Fibroblast of the conjunctiva (primary cell): ENCODE measurements around the gene CORO1C.
A peak's percentile ranks its signal among the peaks of the same experiment; 100 is the strongest.

Experiments used
- DNase-seq: peaks from one replicate; pipeline ENCODE4 v3.0.0-alpha.2; 2010; ENCODE audit warnings: low read depth

CORO1C gene

DNA sequence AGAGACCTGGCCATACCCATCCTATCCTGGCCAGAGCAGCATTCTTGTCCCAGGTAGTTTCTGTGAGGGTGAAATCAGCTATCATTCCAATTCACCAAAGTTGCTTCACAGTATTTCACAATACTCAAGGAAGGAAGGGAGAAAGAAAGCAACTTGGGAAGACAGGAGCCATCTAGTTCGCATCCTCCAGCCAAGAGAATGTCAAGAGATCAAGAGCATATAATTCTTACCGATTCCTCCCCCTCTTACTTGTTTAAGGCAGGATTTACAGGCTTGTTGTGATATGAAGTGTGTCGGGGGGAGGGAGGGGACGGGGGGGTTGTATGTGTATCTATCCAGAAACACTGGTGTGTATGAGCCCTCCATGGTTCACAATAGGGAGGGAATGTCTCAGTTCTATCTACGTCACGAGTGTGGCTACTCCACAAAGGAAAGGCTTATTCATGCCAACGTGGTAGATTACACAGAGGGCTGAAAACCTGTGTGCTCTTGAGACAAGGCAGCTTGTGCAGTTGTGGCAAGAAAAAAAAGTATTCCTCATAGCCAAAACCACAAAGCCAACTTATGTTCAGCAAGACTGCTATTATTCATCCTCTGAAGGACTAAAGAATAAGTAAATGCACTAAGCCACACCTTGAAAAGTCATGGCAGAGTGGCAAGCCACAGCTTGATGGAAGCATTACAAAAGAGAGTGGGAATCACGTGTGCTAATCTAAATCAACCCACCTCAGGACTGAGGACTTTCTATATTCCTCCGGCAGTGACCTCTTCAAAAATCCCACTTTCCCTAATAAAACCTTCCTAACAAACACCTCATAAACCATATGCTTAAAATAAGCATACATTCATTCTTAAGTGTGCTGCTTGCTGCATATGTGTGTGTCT lies 35.0 kb downstream of the CORO1C start:
- peak; percentile 51 for DNase-seq

DNA sequence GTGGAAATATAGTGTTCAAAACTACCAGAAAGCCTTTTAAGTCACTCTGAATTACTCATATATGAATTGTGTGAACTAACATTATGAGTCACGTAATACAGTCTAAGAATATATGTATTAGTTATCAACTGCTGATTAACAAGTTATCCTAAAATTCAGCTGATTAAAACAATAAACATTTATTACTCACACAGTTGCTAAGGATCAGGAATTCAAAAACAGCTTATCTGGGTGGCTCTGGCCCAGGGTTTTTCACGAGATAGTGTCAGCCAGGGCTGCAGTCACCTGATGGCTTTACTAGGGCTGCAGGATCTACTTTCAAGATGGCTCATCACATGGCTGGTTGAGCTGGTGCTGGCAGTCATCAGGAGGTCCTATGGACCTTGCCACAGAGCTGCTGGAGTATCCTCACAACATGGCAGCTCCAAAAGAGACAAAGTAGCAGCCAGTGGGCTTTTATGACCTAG lies 36.5 kb downstream of the CORO1C start:
- no peak for DNase-seq

DNA sequence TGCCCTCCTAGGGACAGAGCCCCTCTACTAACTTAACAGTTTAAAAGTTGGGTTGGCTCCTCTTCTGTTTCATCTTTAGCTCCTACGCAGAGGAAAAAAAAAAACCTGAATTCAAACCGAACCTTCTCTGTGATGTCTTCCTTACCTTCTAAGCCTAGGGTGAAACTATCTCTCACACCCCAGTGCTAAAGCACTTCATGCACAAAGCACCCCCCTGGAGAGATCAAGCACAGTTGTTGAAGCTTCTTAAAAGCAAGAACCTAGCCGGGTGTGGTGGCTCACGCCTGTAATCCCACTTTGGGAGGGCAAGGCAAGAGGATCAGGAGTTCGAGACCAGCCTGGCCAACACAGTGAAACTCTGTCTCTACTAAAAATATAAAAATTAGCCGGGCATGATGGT lies 37.6 kb downstream of the CORO1C start:
- no peak for DNase-seq

DNA sequence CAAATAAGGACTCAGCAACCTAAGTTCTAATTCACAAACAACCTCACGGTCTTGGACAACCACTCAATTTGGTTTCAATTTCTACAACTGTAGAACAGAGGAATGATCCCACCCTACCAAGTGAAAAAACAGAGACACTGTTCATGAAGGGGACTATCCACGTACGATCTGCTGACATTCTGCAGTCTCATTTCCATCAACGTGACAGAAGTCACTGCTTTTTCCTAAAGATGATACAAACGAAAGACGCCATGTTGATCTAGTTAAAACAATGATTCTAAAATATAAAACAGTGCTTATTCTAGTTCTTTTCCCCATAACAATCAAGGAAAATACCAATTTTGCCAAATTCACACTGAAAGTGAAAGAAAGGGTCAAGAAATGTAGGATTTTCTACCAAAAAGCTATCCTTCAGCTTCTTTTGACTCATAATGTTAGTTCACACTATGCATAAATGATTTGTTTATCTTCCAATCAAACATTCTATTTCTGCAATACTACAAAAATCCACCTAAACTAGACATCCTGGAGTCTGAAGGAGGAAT lies 38.1 kb downstream of the CORO1C start:
- DNase-seq = no peak

DNA sequence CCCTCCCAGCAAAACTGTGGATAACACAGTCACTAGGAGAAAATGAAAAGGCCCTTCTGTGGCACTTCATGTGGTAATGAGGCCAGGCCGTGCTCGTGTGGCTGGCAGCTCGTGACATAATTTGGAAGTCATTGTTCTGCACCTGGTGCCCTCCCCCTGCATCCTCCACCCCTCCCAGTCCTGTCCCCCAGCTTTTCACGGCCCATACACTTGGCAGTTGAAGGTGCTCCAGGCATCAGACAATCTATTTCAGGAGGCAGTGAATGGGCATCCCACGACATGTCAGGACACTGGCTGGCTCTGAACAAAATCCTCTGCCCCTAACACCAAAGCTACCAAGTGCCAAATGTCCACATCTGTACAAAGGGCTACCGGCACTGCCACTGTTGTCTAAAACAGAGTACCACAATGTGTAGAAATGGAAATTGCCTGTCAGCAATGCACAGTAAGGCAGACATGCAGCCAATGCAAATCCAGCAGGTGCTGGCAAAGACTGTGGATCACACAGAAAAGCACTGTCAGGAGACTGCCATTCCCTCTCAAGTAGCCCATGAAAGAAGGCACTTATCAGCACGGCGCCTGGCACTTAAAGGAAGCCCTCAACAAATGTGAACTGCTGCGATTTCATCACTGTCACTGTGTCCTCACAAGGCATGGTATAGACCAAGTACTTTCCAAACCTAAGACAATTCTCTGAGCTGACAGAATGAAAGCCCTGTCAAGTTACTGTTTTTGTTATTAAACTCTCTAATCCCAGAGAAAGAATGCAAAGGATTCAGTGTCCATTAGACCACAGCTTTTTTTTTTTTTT lies 39.1 kb downstream of the CORO1C start:
- DNase-seq = no peak

DNA sequence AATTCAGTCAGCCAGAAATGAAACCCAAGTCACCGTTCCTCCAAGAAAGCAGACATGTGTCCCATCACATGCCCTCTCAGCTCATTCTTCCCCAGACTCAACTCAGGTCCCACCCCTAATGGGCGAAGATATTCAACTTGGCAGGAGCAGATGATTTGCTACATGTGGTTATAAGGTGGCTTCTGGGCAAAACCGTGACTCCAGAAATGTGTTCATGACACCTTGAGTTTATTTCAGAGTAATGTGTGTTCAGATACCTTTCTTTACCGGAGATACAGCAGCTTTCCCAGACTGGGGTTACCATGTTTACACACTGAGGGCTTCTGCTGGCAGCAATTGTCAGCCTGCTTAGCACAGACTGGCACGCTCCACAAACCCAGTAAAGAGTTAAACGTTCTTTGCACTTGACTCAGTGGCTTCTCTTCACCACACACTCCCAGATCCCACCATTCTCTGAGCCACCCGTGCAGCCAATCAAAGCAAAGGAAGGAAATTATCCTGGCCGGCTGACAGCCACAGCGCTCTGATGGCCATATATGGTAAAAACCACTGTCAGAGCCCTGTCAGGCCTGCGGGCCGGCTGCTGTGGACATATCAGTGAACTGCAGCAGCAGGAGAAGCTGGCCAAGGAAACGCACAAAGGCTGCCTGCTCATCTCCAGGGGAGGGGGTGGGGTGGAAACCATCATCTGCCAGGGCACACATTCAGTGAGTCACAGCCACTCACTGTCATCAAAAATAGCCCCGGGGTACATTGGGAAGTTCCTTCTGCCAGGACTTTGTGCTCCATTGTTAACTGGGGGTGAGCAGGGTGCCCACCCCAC lies 39.9 kb downstream of the CORO1C start:
- DNase-seq = peak; percentile 99

DNA sequence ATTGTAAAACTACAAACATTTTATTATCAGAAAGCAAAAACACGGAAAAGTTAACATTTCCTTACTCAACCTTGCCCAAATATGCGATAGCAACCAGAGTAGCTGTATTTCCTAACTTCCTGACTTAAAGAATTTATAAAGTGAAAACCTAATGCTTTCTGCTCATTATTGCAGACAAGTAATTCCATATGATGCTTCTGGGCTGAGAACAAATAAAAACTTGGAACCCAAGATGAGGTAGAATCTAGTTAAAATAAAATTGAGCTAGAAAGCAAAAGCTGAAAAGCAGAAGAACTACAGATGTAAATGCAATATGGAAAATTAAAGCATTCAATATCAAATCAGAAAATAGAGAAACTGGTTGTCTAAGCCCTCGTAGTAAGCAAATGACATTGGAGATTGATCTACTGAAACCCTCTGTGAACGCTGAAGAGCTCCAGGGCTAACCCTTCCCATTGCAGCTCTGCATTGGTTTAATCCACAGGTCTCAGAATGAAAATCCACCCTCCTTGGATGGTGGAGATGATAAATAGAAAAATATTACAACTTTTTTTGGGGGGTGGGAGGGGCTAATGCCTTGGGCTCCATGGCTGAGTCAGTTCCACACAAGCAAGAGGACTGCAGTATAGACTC lies 40.7 kb downstream of the CORO1C start:
- DNase-seq = no peak

DNA sequence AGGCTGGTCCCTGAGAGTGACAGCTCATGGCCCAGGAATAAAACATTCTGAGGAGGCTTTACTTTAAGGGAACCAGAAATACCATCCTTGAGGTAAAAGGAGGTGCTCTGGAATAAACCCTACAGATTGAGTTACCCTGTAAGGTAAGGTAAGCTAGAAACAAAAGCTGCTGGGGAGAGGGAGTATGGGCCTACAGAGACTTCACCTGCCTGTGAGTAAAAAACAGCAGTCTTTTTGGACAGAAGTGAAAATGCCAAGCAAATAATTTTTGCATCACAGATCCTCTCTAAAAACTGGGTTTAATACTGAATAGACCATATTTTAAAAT lies 41.2 kb downstream of the CORO1C start:
- DNase-seq = no peak

DNA sequence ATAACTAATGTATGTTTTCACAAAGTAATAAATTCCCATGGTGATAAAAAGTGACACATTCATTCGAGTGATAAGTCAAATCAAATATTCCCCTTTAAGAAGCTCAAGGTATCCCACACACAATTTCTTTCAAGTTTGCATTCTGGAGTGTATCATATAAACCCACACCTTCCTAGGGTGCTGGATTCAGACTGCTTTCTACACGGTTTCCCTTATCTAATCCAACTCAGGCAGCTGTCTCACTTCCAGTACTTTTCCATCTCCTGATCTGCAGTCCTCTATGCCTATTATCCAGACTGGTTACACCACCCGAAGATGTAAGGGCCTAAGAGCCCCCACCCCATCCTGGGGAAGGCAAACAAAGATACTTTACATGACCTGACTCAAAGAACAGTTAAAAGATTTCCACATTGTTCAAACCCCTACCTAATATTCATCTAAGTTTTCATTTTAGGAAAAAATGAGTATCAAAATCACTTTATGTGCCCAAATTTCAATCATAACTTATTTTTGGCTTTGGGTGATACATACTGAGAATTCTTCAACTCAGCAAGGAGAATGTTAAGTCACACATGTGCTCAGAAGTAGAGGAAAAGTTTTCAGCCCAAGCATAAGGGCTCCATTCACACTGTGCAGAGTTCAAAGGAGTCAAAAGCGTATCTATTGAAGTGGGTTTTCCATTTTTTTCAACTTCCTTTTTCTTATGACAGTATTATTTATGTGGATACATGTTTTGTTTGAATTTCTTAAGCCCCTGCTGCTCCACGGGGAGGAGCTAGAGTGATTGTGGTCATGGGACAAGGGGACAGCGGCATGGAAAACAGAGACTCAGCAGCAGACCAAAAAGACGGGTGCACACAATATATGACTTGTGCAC lies 41.8 kb downstream of the CORO1C start:
- DNase-seq = no peak

DNA sequence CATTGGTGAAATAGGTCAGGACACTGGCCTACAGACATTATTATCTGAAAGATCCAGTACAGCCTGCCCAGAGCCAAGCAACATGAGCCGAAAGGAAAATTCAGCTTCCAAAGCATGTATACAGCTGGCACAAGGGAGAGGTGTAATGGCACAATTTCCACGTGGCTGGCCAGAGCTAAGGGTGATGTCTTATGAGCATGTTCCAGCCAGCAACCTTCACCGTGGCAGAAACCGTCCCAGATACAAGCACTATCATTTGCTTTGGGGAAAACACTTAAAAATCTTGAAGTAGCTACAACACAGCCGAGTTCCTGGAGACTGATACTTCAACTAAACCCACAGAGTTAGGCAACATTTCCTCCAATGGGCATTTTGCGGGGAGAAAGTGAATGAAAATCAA lies 44.5 kb downstream of the CORO1C start:
- no peak for DNase-seq

DNA sequence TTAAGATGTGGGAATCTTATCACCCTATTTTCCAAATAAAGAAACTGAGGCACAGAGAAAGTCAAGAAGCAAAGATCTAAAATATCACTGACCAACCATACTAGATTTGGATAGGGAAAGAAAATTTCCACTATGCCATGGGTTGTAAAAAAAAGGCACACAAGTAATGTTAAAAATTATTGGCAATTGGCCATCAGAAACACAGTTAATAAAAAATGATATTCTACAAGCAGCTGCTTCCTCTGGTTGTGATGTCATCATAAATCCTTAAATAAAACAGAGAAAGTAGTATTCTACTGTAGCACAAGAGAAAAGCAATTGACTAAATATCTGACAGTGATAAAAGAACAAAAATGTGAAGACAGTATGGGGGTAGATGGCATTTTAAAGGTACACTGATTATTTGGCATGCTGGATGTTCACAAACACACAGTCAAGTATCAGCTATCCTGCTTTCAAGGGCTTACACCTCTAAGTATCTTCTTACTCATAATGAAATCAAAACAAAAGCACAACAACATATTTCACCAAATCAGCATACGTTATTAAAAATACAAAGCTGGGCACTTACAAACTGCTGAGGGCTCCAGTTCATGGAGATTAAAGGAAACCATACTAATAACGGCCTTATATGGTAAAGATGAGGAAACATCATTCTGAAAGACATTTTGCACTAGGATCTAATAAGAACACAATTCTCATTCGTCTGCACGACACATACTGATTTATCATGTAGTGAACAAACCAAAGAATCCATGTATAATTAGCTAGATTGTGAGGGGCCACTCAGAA lies 45.7 kb downstream of the CORO1C start:
- DNase-seq = no peak

DNA sequence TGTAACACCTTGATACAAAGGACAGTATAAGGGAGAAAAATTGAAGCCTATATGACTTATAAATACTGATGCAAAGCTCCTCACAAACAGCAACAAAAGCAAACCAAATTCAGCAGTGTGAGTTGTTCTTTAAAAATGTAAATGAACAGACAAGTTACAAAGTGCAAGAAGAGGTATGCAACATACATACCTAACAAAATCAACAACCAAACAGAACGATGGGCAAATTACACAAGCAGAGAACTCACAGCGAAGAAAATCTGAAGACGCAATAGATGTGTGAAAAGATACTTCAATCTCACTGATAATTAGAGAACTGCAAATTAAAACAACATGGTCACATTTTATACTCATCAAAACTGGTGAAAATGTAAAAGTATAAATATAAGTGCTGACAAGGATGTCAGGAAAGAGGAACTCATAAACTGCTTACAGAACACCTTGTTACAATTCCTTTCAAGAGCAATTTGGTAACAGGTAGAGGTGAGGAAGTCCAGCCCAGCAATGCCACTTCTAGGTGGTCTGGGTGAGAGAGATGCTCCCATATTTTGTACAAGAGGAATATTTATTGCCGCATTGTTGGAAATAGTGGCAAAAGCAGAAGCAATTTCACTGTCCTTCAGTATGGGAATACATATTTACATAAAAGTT lies 47.3 kb downstream of the CORO1C start:
- no peak for DNase-seq

DNA sequence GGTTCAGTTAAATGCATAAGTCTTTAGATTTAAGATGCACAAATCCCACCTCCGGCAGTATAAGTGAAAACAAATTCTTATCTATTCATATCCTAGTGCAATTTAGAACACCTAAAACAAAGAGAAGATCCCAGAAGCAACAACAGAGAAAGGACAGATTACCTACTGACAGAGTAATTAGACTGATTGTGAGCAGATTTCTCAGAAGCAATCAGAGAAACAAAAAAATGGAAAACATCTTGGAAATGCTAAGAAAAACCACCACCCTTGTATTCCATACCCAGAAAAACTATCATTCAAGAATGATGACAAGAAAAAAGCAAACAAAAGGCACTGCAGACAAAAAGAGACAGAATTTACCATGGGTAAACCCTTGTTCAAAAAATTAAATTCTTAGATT lies 50.0 kb downstream of the CORO1C start:
- no peak for DNase-seq

DNA sequence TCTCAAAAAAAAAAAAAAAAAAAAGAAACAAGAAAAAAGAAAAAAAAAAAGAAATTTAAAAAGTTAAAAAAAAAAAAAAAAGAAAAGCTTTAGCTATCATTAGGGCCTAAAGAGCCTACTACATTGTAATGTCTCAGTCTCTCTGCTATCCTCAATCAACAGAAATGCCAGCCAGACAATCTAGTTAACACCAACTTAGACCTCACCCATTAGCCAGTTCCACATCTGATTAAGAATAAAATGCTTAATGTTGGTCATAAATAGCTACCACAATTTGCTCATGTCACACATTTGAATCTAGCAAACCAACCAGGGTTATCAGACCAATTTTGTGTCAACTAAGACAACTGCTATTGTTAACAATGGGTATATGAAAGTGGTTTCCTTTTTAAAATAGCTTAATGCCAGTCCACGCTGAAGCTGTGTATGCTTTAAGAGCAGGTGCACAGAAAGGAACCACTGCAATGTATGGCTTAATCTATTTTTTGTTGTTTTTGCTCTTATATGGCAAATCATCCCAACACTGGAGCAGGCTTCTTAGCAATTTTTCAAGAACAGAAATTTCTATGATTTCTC lies 52.1 kb downstream of the CORO1C start:
- DNase-seq = no peak

DNA sequence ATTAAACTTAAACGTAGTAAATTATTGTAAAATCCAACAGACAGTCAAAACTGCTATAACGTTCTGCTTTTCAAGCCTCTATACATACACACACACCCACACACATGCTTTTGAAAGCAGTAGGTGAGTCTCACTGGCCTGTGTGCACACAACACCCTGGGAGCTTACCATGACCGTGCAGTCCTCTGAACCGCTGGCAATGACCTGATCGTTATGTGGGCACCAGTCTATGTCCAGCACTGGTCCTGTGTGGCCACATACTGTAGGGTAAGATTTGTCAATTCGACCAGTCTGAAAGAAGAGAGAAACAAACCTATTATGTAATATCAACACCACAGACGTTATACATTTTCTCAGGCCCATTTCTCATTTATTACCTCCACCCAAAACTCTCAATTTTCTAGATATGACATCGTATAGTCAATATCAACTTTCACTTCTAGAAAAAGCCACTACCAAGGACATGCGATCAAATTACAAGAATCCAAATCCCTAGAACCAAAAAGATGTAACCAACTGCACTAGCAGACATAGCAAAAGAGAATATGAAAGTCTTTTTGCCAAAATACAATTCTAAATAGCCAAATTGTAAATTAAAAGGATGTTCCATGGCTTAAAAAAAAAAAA lies 53.1 kb downstream of the CORO1C start:
- DNase-seq = no peak

DNA sequence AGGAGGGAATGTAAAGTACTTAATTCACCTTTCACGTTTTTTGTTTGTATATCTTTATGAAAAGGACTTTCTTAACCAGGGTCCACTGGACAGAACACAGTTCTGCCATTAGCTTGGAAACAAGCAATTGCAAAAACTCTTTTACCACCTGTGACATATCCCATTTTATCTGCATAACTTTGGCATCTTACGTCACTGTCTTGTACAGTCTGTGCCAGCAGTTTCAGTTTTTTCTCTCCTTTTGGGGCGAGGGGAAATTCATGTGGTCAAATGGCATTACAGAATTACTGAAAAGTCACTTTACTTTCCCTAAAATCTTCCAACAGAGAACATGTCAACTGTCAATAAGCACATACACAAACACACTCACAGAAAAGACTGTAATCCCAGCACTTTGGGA lies 53.9 kb downstream of the CORO1C start:
- DNase-seq = no peak

DNA sequence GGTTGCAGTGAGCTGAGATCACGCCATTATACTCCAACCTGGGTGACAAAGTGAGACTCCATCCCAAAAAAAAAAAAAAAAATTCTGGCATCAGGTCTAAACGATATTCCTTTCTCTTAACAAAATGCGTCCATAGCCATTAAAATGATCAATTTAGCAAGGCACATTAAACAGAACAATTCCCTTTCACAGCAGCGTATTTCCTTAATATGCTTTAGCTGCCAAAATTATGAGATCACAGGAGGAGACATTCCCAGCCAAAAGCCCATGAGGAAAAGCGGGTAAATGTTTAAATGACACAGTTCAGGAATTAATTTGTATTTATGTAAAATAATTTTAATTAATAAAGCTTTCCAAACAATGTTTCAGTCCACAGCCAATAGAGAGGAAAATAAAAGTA lies 54.6 kb downstream of the CORO1C start:
- DNase-seq = no peak

DNA sequence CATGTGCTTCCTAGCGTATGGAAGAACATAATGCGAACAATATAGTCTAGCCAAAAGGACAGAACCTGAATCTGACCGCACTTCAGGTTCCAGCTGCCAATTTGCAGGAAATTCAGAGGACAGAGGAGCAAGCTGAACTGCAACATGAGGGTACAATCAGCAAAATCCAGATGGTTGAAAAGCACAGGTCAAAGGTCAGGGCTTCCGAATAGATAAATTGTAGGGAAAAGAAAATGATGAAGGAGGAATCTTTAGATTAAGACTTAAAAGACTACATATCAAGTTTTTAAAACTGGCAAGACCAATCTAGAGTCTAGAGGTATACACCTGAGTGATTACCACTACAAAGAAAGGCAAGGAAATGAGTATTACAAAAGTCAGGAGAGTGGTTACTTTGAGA lies 55.5 kb downstream of the CORO1C start:
- no peak for DNase-seq

DNA sequence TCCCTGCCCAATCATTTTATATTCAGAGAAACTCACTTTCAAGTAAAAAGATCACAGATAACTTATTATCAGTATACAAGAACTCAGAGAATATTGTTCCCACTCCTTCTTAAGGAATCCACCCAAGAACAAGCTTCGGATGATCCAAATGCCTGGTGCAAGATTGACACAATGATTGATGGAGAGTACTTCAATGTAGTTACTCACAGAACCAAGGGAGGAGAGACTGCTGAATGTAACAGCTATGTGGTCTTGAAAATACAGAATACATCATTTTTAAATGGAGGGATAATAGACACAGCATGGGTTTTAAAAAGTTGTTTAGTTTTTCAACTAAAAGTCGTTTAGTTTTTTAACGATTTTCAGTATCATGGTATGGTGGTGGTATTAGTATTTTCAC lies 59.3 kb downstream of the CORO1C start:
- no peak for DNase-seq
